Iris pigment epithelial cell (primary cell): ENCODE measurements around the gene RSPH1.

Experiments used
- DNase-seq: peaks from one replicate; pipeline ENCODE4 v3.0.0-alpha.2; 2011; ENCODE audit warnings: low read depth

RSPH1 gene

GRCh38 chr21:42513151-42513984 is 17.3 kb upstream of the RSPH1 start, which contains the start of gene SLC37A1:
SLC37A1 (plus strand) TSS chr21:42513852; CDS start chr21:42518455, 4,603 bp downstream.
- no peak for DNase-seq

DNA sequence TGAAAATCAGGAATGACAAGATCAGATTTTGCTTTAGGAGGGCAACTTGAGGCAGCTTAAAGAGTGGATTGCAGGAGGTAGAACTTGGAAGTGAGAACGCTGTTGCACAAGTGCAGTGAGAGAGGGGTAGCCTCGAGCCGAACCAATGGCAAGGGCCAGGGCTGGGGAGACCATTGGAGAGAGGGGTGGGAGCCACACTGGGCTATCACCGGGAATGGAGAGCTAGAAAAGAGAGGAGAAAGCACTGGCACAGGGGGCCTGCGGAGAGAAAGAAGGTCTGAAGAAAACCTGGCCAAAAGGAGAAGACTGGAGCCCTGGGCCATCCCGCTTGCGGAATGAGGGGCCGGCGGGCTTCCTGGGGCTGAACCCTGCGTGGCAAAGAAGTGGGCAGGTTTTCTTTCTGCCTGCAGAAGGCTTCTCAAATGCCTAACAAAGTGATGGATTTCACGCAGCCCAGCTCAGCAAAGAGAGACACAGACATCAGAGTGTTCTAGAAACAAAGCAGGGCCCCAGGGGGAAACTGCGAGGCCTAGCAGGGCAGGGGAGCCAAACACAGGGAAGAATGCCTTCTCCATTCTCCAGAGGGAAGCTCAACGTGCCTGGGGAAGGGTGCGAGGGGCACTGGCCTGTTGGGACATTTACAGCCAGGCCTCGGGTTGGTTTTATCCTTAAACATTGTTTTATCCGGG is 16.5 kb upstream of the RSPH1 start:
- no peak for DNase-seq

DNA sequence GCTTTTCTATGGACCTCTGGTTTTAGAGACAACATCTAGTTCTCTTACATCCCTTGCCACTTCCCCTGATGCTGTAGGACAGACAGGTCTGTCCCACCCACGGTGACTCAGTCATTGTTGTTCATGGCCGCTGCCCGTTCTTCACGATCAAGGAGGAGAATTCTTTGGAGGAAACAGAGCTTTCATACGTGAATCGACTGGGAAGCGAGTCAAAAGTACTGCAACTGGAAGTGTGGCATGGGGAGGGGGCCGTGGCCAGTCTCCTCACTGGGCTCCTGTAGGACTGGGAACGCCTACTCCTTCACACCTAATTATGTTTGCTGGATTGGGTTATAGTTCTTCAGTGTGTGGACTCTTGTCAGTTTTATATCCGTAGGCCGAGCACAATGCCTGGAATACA is 13.2 kb upstream of the RSPH1 start:
- no peak for DNase-seq

DNA sequence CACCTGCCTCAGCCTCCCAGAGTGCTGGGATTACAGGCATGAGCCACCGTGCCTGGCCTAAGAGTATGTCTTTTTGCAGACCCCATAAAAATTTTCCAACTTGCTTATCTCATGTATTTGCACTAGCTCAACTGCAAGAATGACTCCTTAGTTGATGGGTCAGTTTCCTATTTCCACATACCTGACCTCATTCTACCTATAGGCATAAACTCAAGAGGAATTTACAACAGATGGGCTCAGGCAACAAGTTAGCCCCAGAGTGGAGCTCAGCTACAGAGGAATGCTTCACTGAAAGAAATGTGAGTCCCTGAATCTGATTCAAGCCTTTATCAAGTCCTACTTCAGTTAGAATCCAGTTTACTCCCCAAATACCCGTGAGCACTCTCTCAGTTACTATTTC is 12.3 kb upstream of the RSPH1 start:
- no peak for DNase-seq

- DNase-seq, result no peak
Measured at GRCh38 chr21:42507418-42507817, 11.4 kb upstream of the RSPH1 start.

- no peak for DNase-seq
Measured at GRCh38 chr21:42505090-42505726, 9.2 kb upstream of the RSPH1 start.

- DNase-seq, result no peak
Measured at GRCh38 chr21:42503711-42504110, 7.7 kb upstream of the RSPH1 start.

DNA sequence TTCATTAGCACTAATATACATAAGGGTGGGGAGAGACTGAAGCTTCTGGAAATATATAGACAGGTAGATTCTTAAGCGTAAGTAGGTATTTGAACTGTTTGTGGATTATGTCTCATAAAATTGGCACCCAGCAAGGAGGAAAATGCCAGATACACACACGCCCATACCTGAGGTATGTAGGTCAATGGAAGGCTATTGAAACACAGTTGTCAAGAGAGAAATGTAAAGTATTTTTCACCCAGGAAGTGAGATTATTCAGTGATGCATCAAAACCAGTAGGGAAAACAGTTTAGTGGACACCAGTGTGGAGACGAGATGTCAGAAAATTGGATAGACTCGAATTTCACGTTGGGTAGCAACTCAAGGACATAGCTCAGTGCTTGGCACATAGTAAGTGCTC is 4.7 kb upstream of the RSPH1 start:
- DNase-seq, result no peak

DNA sequence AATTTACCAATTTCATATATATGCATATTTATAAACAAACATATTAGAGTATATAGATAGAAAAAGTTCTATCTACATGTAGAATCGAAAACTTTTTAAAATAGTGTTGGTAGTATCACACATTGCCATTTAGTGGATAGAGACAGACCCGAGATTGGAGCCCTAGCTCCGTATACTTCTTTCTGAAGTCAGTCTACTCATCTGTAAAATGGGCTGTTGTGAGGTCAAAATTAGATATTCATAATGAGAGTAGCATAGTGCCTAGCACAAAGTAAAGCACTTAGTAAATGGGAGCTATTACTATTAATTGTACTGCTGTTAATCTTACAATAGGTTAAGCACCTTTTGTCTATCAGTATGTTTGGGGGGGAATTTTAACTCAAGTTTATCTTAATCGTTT is 4.2 kb upstream of the RSPH1 start:
- no peak for DNase-seq

DNA sequence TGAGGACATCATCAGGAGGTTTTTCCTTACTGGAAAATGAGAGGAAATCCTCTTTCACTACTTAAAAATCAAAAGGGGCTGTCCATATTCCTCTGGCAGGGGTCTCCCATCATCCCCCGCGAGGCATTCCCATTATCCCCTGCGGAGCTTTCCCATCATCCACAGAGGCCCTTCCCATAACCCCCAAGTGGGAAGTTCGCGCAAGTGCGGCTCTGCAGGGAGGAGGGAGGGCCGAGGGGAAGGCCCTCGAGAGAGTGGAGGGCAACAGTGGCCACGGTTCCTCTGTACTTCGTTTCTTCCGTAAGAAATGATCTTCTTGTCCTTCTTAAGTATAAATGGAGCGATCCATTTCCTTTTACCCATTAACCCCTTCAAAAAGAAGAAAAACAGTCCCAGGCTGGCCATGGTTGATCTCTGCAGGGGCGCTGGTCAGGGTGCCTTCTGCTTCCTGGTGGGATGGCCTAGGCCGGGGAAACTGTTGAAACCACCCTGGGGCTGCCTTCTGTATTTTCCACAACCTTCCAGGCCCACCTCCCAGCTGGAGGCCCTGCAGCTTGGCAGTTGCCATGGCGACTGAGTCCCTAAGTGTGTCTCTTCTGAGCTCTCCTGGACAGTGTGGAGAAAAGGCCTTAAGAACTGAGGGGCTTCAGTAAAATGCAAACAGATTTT is 3.6 kb upstream of the RSPH1 start:
- no peak for DNase-seq

DNA sequence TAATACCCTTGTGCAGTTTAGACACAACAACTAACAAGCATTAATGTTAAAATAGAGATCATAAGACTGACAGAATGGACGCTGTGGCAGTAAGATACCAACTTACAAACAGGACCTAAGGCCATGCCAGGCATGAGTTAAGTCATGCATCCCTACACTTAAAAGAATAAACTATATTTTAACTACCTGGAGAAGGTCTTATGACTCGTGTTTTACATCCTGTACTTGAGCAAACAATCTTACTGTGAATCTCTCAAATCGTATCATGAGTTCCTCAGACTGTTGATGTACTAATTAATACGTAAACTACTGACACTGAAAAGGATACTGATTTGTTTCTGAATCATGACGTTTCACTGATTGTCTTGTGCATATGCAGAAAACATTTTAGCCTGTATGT is 2.0 kb upstream of the RSPH1 start:
- no peak for DNase-seq

GRCh38 chr21:42496839-42497202 is 797 bp upstream of the RSPH1 start:
- peak; percentile 11 for DNase-seq

DNA sequence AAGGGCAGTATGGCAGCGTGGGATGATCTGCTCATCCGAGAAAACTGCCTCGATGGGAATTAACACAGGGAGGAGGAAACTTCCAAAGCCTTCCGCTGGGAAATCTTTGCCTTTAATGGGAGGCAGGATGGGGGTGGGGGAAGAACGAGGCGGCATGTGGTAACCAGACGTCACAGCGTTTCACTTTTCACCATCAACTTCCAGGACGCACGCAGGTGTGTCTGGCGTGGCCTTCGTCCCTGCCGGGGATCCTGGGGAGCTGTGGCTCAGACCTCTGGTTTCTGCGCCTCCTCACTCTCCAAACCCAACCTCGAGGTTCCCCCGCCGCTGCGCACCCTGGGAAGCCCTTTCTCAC is 282 bp downstream of the RSPH1 start:
- DNase-seq, result no peak

- DNase-seq, result no peak
Measured at GRCh38 chr21:42495027-42495426, 997 bp downstream of the RSPH1 start.

DNA sequence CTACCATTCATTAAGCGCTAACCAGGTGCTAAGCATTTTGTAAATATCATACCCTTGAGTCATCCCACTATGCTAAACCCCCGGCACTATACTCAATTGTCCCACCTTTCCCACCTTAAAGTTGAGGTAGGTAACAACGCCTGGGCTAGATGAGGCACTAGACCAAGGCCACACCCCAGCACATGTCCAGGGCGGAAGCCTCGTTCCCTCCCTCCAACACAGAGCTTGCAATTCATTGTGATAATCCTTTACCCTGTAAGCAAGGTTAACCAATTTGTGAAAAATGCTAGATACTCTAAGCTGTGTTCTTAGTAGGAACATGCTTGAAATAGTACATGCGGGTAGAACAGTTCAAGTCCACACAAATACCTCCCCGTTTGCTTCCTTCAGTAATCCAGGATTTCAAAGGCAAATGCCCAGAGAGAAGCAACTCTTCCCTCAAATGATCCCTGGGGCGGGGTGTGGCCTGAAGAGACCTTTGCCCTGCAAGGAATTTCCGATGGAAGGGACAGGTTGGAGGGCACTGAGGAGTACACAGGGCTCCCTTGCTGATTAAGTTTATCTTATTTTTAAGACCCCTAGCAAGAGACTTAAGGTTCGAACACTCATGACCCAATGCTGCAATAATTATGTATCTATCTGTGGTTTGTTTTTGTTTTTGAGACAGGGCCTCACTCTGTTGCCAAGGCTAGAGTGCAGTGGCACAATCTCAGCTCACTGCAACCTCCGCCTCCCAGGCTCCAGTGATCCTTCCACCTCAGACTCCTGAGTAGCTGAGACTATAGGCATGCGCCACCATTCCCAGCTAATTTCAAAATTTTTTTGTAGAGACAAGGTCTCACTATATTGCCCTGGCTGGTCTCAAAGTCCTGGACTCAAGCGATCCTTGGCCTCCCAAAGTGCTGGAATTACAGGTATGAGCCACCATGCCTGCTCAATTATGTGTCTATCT is 2.6 kb downstream of the RSPH1 start:
- no peak for DNase-seq

- DNase-seq, result no peak
Measured at GRCh38 chr21:42492201-42492600, 3.8 kb downstream of the RSPH1 start.

GRCh38 chr21:42491328-42491727 is 4.7 kb downstream of the RSPH1 start:
- DNase-seq, result no peak

- no peak for DNase-seq
Measured at GRCh38 chr21:42490720-42491119, 5.3 kb downstream of the RSPH1 start.

DNA sequence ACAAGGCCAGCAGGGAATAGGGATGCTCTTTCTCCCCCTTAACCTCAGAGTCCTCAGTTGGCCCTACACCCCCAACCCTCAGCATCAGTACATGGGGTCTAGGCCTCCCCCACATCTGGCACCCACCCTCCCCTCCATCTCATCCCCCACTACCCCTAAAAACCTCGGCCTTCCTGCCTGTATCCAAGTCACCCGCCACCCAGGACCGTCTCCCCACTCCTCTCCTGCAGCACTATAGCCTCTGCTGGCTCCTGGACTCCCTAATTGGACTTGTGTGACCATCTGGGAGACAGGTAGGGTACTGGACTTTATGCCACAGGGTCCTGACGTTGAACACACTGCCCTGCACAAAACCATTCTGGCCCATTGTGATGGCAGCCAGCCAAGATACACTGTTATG is 6.0 kb downstream of the RSPH1 start:
- no peak for DNase-seq

DNA sequence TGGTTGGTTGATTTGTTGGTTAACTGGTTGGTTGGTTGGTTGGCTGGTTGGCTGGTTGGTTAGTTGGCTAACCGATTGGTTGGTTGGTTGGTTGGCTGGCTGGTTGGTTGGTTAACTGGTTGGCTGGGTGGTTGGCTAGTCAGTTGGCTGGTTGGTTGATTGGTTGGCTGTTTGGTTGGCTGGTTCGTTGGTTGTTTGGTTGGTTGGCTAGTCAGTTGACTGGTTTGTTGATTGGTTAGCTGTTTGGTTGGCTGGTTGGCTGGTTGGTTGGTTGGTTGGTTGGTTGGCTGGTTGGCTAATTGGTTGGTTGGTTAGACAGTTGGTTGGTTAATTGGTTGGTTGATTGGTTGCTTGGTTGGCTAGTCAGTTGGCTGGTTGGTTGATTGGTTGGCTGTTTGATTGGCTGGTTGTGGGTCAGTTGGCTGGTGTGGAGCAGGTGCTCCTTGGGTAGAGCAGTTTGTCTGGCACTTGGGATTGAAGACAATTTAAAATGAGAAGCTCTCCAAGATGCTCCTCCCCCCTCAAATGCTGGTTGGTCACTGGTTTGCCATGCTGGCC is 6.9 kb downstream of the RSPH1 start:
- no peak for DNase-seq

- no peak for DNase-seq
Measured at GRCh38 chr21:42486531-42486930, 9.5 kb downstream of the RSPH1 start.
